ENCODE results near the gene HK2. TPM values are rescaled to one million over a fixed set of nuclear protein-coding genes. Genes with fewer than 3 reads are reported as not detected.

HK2 gene
- total RNA-seq, 1 donor from 2014 or later, result 46.7 TPM

DNA sequence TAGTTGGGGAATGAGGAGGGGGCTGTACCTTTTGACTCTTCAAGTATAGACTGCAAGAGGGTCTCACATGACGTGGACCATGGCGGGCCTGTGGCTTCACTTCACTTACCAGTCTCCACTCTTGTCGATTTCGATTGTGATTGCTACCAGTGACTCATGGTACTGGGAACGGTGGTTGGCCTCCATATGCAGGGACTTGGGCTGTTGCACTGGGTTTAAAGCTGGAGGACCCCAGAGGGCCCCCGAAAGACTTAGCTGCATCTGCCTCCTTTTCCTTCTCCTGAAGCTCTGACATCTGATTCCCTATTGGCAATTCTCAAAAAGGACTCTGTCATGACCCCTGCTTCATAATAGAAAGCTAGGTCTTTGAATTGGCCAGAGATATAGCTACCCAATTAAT, 43.4 kb downstream of the HK2 start:
- Mint-ChIP-seq H3K27ac (ENCODE audit: unreplicated experiment) (no peak overlapping the region), H3K4me3 (ENCODE audit: unreplicated experiment) (no peak overlapping the region), H3K36me3 (ENCODE audit: low read depth, unreplicated experiment) (peaks cover 42% of the 10 kb centered on the region), H3K9me3 (ENCODE audit: unreplicated experiment) (no peaks in the 10 kb centered on the region), H3K27me3 (ENCODE audit: low read depth, unreplicated experiment) (no peaks in the 10 kb centered on the region), H3K4me1 (ENCODE audit: low read depth, unreplicated experiment) (no peaks in the 10 kb centered on the region)
- H3K9ac ChIP-seq (ENCODE audit: low read length), result no peak overlapping the region
- H3K27me3 ChIP-seq (ENCODE audit: insufficient read depth, low read length), result no peaks in the 10 kb centered on the region
- H3K36me3 ChIP-seq (ENCODE audit: insufficient read depth, low read length), result peaks cover 7% of the 10 kb centered on the region
- no peak overlapping the region for H3K4me2 ChIP-seq (ENCODE audit: low read length)
- H2AFZ ChIP-seq (ENCODE audit: low read depth, low read length), result no peak overlapping the region
- FAIRE-seq, result no peak
- H3K79me2 ChIP-seq (ENCODE audit: insufficient read depth, low read length), result no peaks in the 10 kb centered on the region
- H3K4me1 ChIP-seq (ENCODE audit: insufficient read depth, low read length), result no peaks in the 10 kb centered on the region
- TF ChIP-seq EZH2 (IDR thresholded peaks at IDR 0.05; ENCODE audit: insufficient read depth, low read length), result no peak
- no peak for TF ChIP-seq CTCF (IDR thresholded peaks at IDR 0.05; ENCODE audit: insufficient read depth, low read depth, low read length)
- no peaks in the 10 kb centered on the region for H4K20me1 ChIP-seq (ENCODE audit: insufficient read depth, low read length)
- DNase-seq (ENCODE audit: low read depth), result no peak
- H3K4me3 ChIP-seq (ENCODE audit: insufficient read depth, low read depth, low read length), result no peak overlapping the region
- no peak overlapping the region for H3K27ac ChIP-seq (ENCODE audit: low read depth, low read length)
- no peaks in the 10 kb centered on the region for H3K9me3 ChIP-seq (ENCODE audit: insufficient read depth, low read depth, low read length)

GRCh38 chr2:74877781-74878433, 44.0 kb downstream of the HK2 start:
- FAIRE-seq, result no peak
- Histone ChIP-seq H4K20me1 (ENCODE audit: insufficient read depth, low read length) (no peaks in the 10 kb centered on the region), H3K4me3 (ENCODE audit: insufficient read depth, low read depth, low read length) (no peak overlapping the region), H3K4me1 (ENCODE audit: insufficient read depth, low read length) (no peaks in the 10 kb centered on the region), H3K9ac (ENCODE audit: low read length) (no peak overlapping the region), H3K36me3 (ENCODE audit: insufficient read depth, low read length) (peaks cover 9% of the 10 kb centered on the region), H3K9me3 (ENCODE audit: insufficient read depth, low read depth, low read length) (no peaks in the 10 kb centered on the region), H3K79me2 (ENCODE audit: insufficient read depth, low read length) (no peaks in the 10 kb centered on the region), H3K4me2 (ENCODE audit: low read length) (no peak overlapping the region), H3K27me3 (ENCODE audit: insufficient read depth, low read length) (no peaks in the 10 kb centered on the region), H2AFZ (ENCODE audit: low read depth, low read length) (no peak overlapping the region), H3K27ac (ENCODE audit: low read depth, low read length) (no peak overlapping the region)
- TF ChIP-seq EZH2 (IDR thresholded peaks at IDR 0.05; ENCODE audit: insufficient read depth, low read length), result no peak
- TF ChIP-seq CTCF (IDR thresholded peaks at IDR 0.05; ENCODE audit: insufficient read depth, low read depth, low read length), result no peak
- DNase-seq (ENCODE audit: low read depth), result no peak
- no peaks in the 10 kb centered on the region for H3K27me3 Mint-ChIP-seq (ENCODE audit: low read depth, unreplicated experiment)
- H3K9me3 Mint-ChIP-seq (ENCODE audit: unreplicated experiment), result no peaks in the 10 kb centered on the region
- no peak overlapping the region for H3K27ac Mint-ChIP-seq (ENCODE audit: unreplicated experiment)
- peaks cover 40% of the 10 kb centered on the region for H3K36me3 Mint-ChIP-seq (ENCODE audit: low read depth, unreplicated experiment)
- no peaks in the 10 kb centered on the region for H3K4me1 Mint-ChIP-seq (ENCODE audit: low read depth, unreplicated experiment)
- no peak overlapping the region for H3K4me3 Mint-ChIP-seq (ENCODE audit: unreplicated experiment)

DNA sequence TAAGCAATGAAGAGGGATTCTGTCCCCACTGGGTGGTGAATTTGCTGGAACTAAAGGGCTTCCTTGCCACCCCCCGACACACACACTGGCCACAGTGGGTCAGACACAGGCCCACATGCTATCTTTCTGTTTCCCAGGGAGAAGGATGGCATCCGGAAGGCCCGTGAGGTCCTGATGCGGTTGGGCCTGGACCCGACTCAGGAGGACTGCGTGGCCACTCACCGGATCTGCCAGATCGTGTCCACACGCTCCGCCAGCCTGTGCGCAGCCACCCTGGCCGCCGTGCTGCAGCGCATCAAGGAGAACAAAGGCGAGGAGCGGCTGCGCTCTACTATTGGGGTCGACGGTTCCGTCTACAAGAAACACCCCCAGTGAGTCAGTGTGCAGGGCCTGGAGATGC, 44.6 kb downstream of the HK2 start:
- H3K9ac ChIP-seq (ENCODE audit: low read length), result no peak overlapping the region
- Mint-ChIP-seq H3K9me3 (ENCODE audit: unreplicated experiment) (no peaks in the 10 kb centered on the region), H3K4me3 (ENCODE audit: unreplicated experiment) (no peak overlapping the region), H3K27ac (ENCODE audit: unreplicated experiment) (no peak overlapping the region), H3K27me3 (ENCODE audit: low read depth, unreplicated experiment) (no peaks in the 10 kb centered on the region), H3K36me3 (ENCODE audit: low read depth, unreplicated experiment) (peaks cover 39% of the 10 kb centered on the region), H3K4me1 (ENCODE audit: low read depth, unreplicated experiment) (no peaks in the 10 kb centered on the region)
- H3K36me3 ChIP-seq (ENCODE audit: insufficient read depth, low read length), result peaks cover 12% of the 10 kb centered on the region
- H3K27ac ChIP-seq (ENCODE audit: low read depth, low read length), result no peak overlapping the region
- no peak for FAIRE-seq
- no peaks in the 10 kb centered on the region for H3K79me2 ChIP-seq (ENCODE audit: insufficient read depth, low read length)
- H3K4me1 ChIP-seq (ENCODE audit: insufficient read depth, low read length), result no peaks in the 10 kb centered on the region
- no peaks in the 10 kb centered on the region for H3K27me3 ChIP-seq (ENCODE audit: insufficient read depth, low read length)
- no peak overlapping the region for H3K4me2 ChIP-seq (ENCODE audit: low read length)
- DNase-seq (ENCODE audit: low read depth), result no peak
- H3K4me3 ChIP-seq (ENCODE audit: insufficient read depth, low read depth, low read length), result no peak overlapping the region
- H4K20me1 ChIP-seq (ENCODE audit: insufficient read depth, low read length), result no peaks in the 10 kb centered on the region
- TF ChIP-seq EZH2 (IDR thresholded peaks at IDR 0.05; ENCODE audit: insufficient read depth, low read length) (no peak), CTCF (IDR thresholded peaks at IDR 0.05; ENCODE audit: insufficient read depth, low read depth, low read length) (no peak)
- no peaks in the 10 kb centered on the region for H3K9me3 ChIP-seq (ENCODE audit: insufficient read depth, low read depth, low read length)
- H2AFZ ChIP-seq (ENCODE audit: low read depth, low read length), result no peak overlapping the region
